Calu3 (cell line): ENCODE measurements around the gene CSMD2. TPM values are rescaled to one million over a fixed set of nuclear protein-coding genes. Genes with fewer than 3 reads are reported as not detected.

Source experiments
- BruUV-seq: library from RNA; stranded (reverse); fragments of 400-500 nt; replicated peaks from 2 replicates; lab custom pipeline; 2021; lab: Mats Ljungman, UMichigan
- CTCF ChIA-PET: fragments of 300-600 bp; sonication (Branson Sonifier 250); formaldehyde crosslinking; loops from one replicate; lab custom pipeline; 2022; ENCODE audit warnings: antibody characterized with exemption; lab: Charles Lee
- DNase-seq: peaks from one replicate; pipeline ENCODE4 v3.0.0; 2022
- H3K27ac Mint-ChIP-seq: one replicate; pipeline ENCODE4 v1.8.0; 2022; ENCODE audit warnings: mixed read lengths; ENCODE audit not compliant: unreplicated experiment
- H3K27me3 Mint-ChIP-seq: one replicate; pipeline ENCODE4 v1.8.0; 2022; ENCODE audit warnings: mixed read lengths; ENCODE audit not compliant: unreplicated experiment
- H3K36me3 Mint-ChIP-seq: one replicate; pipeline ENCODE4 v1.8.0; 2022; ENCODE audit warnings: mild to moderate bottlenecking, moderate library complexity, mixed read lengths; ENCODE audit not compliant: insufficient read depth, unreplicated experiment
- H3K4me1 Mint-ChIP-seq: one replicate; pipeline ENCODE4 v1.8.0; 2022; ENCODE audit warnings: mild to moderate bottlenecking, low read depth, mixed read lengths; ENCODE audit not compliant: unreplicated experiment
- H3K4me3 Mint-ChIP-seq: one replicate; pipeline ENCODE4 v1.8.0; 2022; ENCODE audit warnings: mild to moderate bottlenecking, low read depth, moderate library complexity, mixed read lengths; ENCODE audit not compliant: unreplicated experiment
- H3K9me3 Mint-ChIP-seq: one replicate; pipeline ENCODE4 v1.8.0; 2022; ENCODE audit warnings: low read depth, mixed read lengths; ENCODE audit not compliant: unreplicated experiment
- CTCF ChIP-seq: fragments of 200-600 bp; IDR thresholded peaks from one replicate; pipeline ENCODE4 v1.8.0; 2022; ENCODE audit warnings: antibody characterized with exemption; ENCODE audit not compliant: unreplicated experiment
- intact Hi-C: fragments of 100-400 bp; cut with micrococcal nuclease; formaldehyde crosslinking; loops from one replicate; pipeline ENCODE4 v1.10.0; 2022; ENCODE audit not compliant: unreplicated experiment
- total RNA-seq: library from RNA; stranded (reverse); gene quantifications from 2 replicates; pipeline ENCODE4 v1.2.3, GENCODE V29; 2022

Gene CSMD2
- total RNA-seq, 1 experiment from 2014 or later, result not detected

GRCh38 chr1:33918368-33918767, 246.7 kb downstream of the CSMD2 start:
- Mint-ChIP-seq H3K27me3 (no peaks in the 10 kb centered on the region), H3K4me3 (no peak overlapping the region), H3K4me1 (no peaks in the 10 kb centered on the region), H3K27ac (no peak overlapping the region), H3K36me3 (no peaks in the 10 kb centered on the region), H3K9me3 (peaks cover 12% of the 10 kb centered on the region)
- TF ChIP-seq CTCF, result no peak
- intact Hi-C loops, result no loop called here
- no TSS peak for BruUV-seq
- CTCF ChIA-PET, result no interaction called here
- DNase-seq, result no peak

GRCh38 chr1:33916786-33917185, 248.2 kb downstream of the CSMD2 start:
- no peak for TF ChIP-seq CTCF
- Mint-ChIP-seq H3K4me3 (no peak overlapping the region), H3K4me1 (no peaks in the 10 kb centered on the region), H3K36me3 (no peaks in the 10 kb centered on the region), H3K27ac (no peak overlapping the region), H3K27me3 (no peaks in the 10 kb centered on the region), H3K9me3 (peaks cover 11% of the 10 kb centered on the region)
- no peak for DNase-seq
- CTCF ChIA-PET, result no interaction called here
- no TSS peak for BruUV-seq
- intact Hi-C loops, result no loop called here

GRCh38 chr1:33914531-33914930, 250.5 kb downstream of the CSMD2 start:
- H3K27me3 Mint-ChIP-seq, result no peaks in the 10 kb centered on the region
- no peaks in the 10 kb centered on the region for H3K4me1 Mint-ChIP-seq
- no peak overlapping the region for H3K27ac Mint-ChIP-seq
- no peak overlapping the region for H3K4me3 Mint-ChIP-seq
- DNase-seq, result no peak
- CTCF ChIA-PET, result no interaction called here
- H3K36me3 Mint-ChIP-seq, result no peaks in the 10 kb centered on the region
- H3K9me3 Mint-ChIP-seq, result peaks cover 11% of the 10 kb centered on the region
- intact Hi-C loops, result no loop called here
- BruUV-seq, result no TSS peak
- TF ChIP-seq CTCF, result no peak

- H3K27me3 Mint-ChIP-seq, result no peaks in the 10 kb centered on the region
- no peak overlapping the region for H3K27ac Mint-ChIP-seq
- H3K9me3 Mint-ChIP-seq, result peaks cover 23% of the 10 kb centered on the region
- H3K36me3 Mint-ChIP-seq, result no peaks in the 10 kb centered on the region
- CTCF ChIA-PET, result no interaction called here
- H3K4me3 Mint-ChIP-seq, result no peak overlapping the region
- DNase-seq, result no peak
- BruUV-seq, result no TSS peak
- TF ChIP-seq CTCF, result no peak
- intact Hi-C loops, result no loop called here
- no peaks in the 10 kb centered on the region for H3K4me1 Mint-ChIP-seq
These were observed 256.6 kb downstream of the CSMD2 start for GRCh38 chr1:33908324-33908956.
